HepG2 (cell line): ENCODE measurements around the gene FAM110A. TPM values are rescaled to one million over a fixed set of nuclear protein-coding genes. Genes with fewer than 3 reads are reported as not detected.

Experiments
- ARID2 ChIP-seq: sonication (generic); formaldehyde crosslinking; IDR thresholded peaks from 2 replicates; pipeline ENCODE4 v1.8.1; 2022; ENCODE audit warnings: mild to moderate bottlenecking, missing genetic modification reagents, borderline replicate concordance
- FIP1L1 ChIP-seq: fragments of 200-400 bp; formaldehyde crosslinking; IDR thresholded peaks from 2 replicates; pipeline ENCODE4 v1.6.1; 2018; ENCODE audit warnings: low read depth, mild to moderate bottlenecking, low read length, moderate library complexity, borderline replicate concordance; ENCODE audit not compliant: insufficient read depth
- GATAD2A ChIP-seq: IDR thresholded peaks from 2 replicates; pipeline ENCODE4 v1.6.1; 2016
- HOXA3 ChIP-seq: sonication (generic); formaldehyde crosslinking; IDR thresholded peaks from 2 replicates; pipeline ENCODE4 v1.5.0; 2020; ENCODE audit warnings: missing genetic modification reagents
- KDM4B ChIP-seq: sonication (generic); formaldehyde crosslinking; IDR thresholded peaks from 2 replicates; pipeline ENCODE4 v1.4.0; 2020; ENCODE audit warnings: missing genetic modification reagents
- MED1 ChIP-seq: sonication (generic); formaldehyde crosslinking; IDR thresholded peaks from 2 replicates; pipeline ENCODE4 v1.4.0; 2020; ENCODE audit warnings: missing genetic modification reagents
- NKX3-1 ChIP-seq: sonication (generic); formaldehyde crosslinking; IDR thresholded peaks from 2 replicates; pipeline ENCODE4 v1.5.0; 2020; ENCODE audit warnings: missing genetic modification reagents
- POGZ ChIP-seq: sonication (generic); formaldehyde crosslinking; IDR thresholded peaks from 2 replicates; pipeline ENCODE4 v1.4.0; 2020; ENCODE audit warnings: mild to moderate bottlenecking, missing genetic modification reagents
- SRF ChIP-seq: IDR thresholded peaks from 2 replicates; pipeline ENCODE4 v1.6.1; 2011; ENCODE audit warnings: mild to moderate bottlenecking, low read depth, low read length, moderate library complexity
- TIGD3 ChIP-seq: sonication (generic); formaldehyde crosslinking; IDR thresholded peaks from 2 replicates; pipeline ENCODE4 v1.5.1; 2020; ENCODE audit warnings: mild to moderate bottlenecking, missing genetic modification reagents, borderline replicate concordance
- ZBTB7B ChIP-seq: sonication (generic); formaldehyde crosslinking; IDR thresholded peaks from 2 replicates; pipeline ENCODE4 v1.4.0; 2020; ENCODE audit warnings: missing genetic modification reagents
- ZFP36 ChIP-seq: fragments of 150-350 bp; IDR thresholded peaks from 2 replicates; pipeline ENCODE4 v1.6.1; 2018; ENCODE audit warnings: borderline replicate concordance, low read length, low read depth; ENCODE audit not compliant: partially characterized antibody
- ZNF274 ChIP-seq: sonication (generic); formaldehyde crosslinking; IDR thresholded peaks from 2 replicates; pipeline ENCODE4 v1.5.1; 2020; ENCODE audit warnings: mild to moderate bottlenecking, missing genetic modification reagents
- ZNF530 ChIP-seq: sonication (generic); formaldehyde crosslinking; IDR thresholded peaks from 2 replicates; pipeline ENCODE4 v1.5.0; 2020; ENCODE audit warnings: low read depth, mild to moderate bottlenecking, missing genetic modification reagents
- ZNF557 ChIP-seq: sonication (generic); formaldehyde crosslinking; IDR thresholded peaks from 2 replicates; pipeline ENCODE4 v1.4.0; 2020; ENCODE audit warnings: missing genetic modification reagents
- ZNF629 ChIP-seq: sonication (generic); formaldehyde crosslinking; conservative IDR thresholded peaks from 2 replicates; pipeline ENCODE4 v1.5.0; 2020; ENCODE audit warnings: missing genetic modification reagents
- ZNF75D ChIP-seq: sonication (generic); formaldehyde crosslinking; IDR thresholded peaks from 2 replicates; pipeline ENCODE4 v1.8.1; 2023; ENCODE audit warnings: missing genetic modification reagents, mild to moderate bottlenecking, borderline replicate concordance
- ZNF800 ChIP-seq: sonication (generic); formaldehyde crosslinking; IDR thresholded peaks from 2 replicates; pipeline ENCODE4 v1.4.0; 2020; ENCODE audit warnings: missing genetic modification reagents
- polyA plus RNA-seq, 8 experiments: library from polyadenylated mRNA; depleted of rRNA in 3 of 8; stranded (reverse) in 7 of 8; unstranded in 1 of 8; fragments of >200 nt; fragmentation: Illumina TruSeq in 4 of 8; extraction: Trizol in 4 of 8; gene quantifications; 2 replicates each; pipeline versions ENCODE4 v1.2.1 to v1.2.3, GENCODE V29; 2011 to 2016; ENCODE audit warnings: low read depth in 4 of 8, missing spikeins in 1 of 8, mixed read lengths in 1 of 8; ENCODE audit not compliant: insufficient read depth in 1 of 8
- total RNA-seq, 5 experiments: library from RNA; depleted of rRNA; stranded (reverse); fragments of >200 nt; fragmentation: Illumina TruSeq; extraction: Trizol; gene quantifications; 2 replicates each; pipeline ENCODE4 v1.2.3, GENCODE V29; 2016; ENCODE audit warnings: low read depth in 1 of 5
- TF ChIP-seq, protein P1 (sequence below): sonication (generic); formaldehyde crosslinking; IDR thresholded peaks from 2 replicates; pipeline ENCODE4 v1.5.1; 2020; ENCODE audit warnings: mild to moderate bottlenecking, missing genetic modification reagents, moderate library complexity
- TF ChIP-seq, protein P2 (sequence below): sonication (generic); formaldehyde crosslinking; IDR thresholded peaks from 2 replicates; pipeline ENCODE4 v1.5.1; 2020; ENCODE audit warnings: mild to moderate bottlenecking, missing genetic modification reagents, borderline replicate concordance

The FAM110A gene
- total and polyA plus RNA-seq, 2 of the 13 experiments (the other 11 are each of a cell fraction or from before 2014, with no cell fraction given), result 1.9 TPM

GRCh38 chr20:833450-834150, at the start of gene FAM110A (continued):
- TF ChIP-seq POGZ (CRISPR knock-in tag) (peak; percentile 80), ZNF800 (CRISPR knock-in tag) (no peak), ZNF75D (CRISPR knock-in tag) (no peak), ZNF530 (no peak), SRF (no peak), KDM4B (CRISPR knock-in tag) (0 out of 2 replicates have a peak, but pooled peaks have one; percentile 61), ZNF629 (CRISPR knock-in tag) (peak; percentile 58), ZNF274 (CRISPR knock-in tag) (peak; percentile 88; the same call in 1 of the 2 replicates), ZNF557 (no peak), ZBTB7B (CRISPR knock-in tag) (peak; percentile 52; the same call in 1 of the 2 replicates), NKX3-1 (CRISPR knock-in tag) (no peak), MED1 (CRISPR knock-in tag) (peak; percentile 29), ZFP36 (no peak), FIP1L1 (no peak), HOXA3 (CRISPR knock-in tag) (peak; percentile 77; the same call in 1 of the 2 replicates), ARID2 (CRISPR knock-in tag) (peak; percentile 83; the same call in 1 of the 2 replicates), GATAD2A (CRISPR knock-in tag) (peak; percentile 39), TIGD3 (CRISPR knock-in tag) (no peak)
- TF ChIP-seq, protein P1, sequence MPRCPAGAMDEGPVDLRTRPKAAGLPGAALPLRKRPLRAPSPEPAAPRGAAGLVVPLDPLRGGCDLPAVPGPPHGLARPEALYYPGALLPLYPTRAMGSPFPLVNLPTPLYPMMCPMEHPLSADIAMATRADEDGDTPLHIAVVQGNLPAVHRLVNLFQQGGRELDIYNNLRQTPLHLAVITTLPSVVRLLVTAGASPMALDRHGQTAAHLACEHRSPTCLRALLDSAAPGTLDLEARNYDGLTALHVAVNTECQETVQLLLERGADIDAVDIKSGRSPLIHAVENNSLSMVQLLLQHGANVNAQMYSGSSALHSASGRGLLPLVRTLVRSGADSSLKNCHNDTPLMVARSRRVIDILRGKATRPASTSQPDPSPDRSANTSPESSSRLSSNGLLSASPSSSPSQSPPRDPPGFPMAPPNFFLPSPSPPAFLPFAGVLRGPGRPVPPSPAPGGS (CRISPR knock-in tag), result peak; percentile 80; the same call in 1 of the 2 replicates
- TF ChIP-seq, protein P2, sequence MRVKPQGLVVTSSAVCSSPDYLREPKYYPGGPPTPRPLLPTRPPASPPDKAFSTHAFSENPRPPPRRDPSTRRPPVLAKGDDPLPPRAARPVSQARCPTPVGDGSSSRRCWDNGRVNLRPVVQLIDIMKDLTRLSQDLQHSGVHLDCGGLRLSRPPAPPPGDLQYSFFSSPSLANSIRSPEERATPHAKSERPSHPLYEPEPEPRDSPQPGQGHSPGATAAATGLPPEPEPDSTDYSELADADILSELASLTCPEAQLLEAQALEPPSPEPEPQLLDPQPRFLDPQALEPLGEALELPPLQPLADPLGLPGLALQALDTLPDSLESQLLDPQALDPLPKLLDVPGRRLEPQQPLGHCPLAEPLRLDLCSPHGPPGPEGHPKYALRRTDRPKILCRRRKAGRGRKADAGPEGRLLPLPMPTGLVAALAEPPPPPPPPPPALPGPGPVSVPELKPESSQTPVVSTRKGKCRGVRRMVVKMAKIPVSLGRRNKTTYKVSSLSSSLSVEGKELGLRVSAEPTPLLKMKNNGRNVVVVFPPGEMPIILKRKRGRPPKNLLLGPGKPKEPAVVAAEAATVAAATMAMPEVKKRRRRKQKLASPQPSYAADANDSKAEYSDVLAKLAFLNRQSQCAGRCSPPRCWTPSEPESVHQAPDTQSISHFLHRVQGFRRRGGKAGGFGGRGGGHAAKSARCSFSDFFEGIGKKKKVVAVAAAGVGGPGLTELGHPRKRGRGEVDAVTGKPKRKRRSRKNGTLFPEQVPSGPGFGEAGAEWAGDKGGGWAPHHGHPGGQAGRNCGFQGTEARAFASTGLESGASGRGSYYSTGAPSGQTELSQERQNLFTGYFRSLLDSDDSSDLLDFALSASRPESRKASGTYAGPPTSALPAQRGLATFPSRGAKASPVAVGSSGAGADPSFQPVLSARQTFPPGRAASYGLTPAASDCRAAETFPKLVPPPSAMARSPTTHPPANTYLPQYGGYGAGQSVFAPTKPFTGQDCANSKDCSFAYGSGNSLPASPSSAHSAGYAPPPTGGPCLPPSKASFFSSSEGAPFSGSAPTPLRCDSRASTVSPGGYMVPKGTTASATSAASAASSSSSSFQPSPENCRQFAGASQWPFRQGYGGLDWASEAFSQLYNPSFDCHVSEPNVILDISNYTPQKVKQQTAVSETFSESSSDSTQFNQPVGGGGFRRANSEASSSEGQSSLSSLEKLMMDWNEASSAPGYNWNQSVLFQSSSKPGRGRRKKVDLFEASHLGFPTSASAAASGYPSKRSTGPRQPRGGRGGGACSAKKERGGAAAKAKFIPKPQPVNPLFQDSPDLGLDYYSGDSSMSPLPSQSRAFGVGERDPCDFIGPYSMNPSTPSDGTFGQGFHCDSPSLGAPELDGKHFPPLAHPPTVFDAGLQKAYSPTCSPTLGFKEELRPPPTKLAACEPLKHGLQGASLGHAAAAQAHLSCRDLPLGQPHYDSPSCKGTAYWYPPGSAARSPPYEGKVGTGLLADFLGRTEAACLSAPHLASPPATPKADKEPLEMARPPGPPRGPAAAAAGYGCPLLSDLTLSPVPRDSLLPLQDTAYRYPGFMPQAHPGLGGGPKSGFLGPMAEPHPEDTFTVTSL, result no peak; the same call in 1 of the 2 replicates
